GM23338 (cell line): ENCODE measurements around the gene IGFBP4. TPM values are rescaled to one million over a fixed set of nuclear protein-coding genes. Genes with fewer than 3 reads are reported as not detected.
A peak's percentile ranks its signal among the peaks of the same experiment; 100 is the strongest.

ENCODE experiments used
- ATAC-seq: fragments of 200-7000 bp; cut with Tn5 transposase; 3 replicates; pipeline ENCODE4 v1.9.1; 2020
- DNase-seq: peaks from one replicate; pipeline ENCODE4 v3.0.0-alpha.2; 2015; ENCODE audit warnings: low spot score
- H2AFZ ChIP-seq: fragments of 200-600 bp; sonication (generic); 2 replicates; pipeline ENCODE4 v1.8.0; 2016; ENCODE audit warnings: antibody characterized with exemption, mild to moderate bottlenecking, moderate library complexity
- H3F3A ChIP-seq: fragments of 200-600 bp; sonication (generic); replicated peaks from 2 replicates; pipeline ENCODE4 v1.8.0; 2017; ENCODE audit warnings: antibody characterized with exemption, mixed run types, low read depth
- H3K27ac ChIP-seq: fragments of 200-600 bp; sonication (generic); 2 replicates; pipeline ENCODE4 v1.6.1; 2016; ENCODE audit warnings: low read depth
- H3K27me3 ChIP-seq: fragments of 200-600 bp; sonication (generic); 2 replicates; pipeline ENCODE4 v1.8.0; 2016; ENCODE audit warnings: mild to moderate bottlenecking, mixed run types, moderate library complexity; ENCODE audit not compliant: insufficient read depth
- H3K36me3 ChIP-seq: fragments of 200-600 bp; sonication (generic); 2 replicates; pipeline ENCODE4 v1.8.0; 2016; ENCODE audit warnings: mild to moderate bottlenecking; ENCODE audit not compliant: insufficient read depth
- H3K4me1 ChIP-seq: fragments of 200-600 bp; sonication (generic); 2 replicates; pipeline ENCODE4 v1.8.0; 2016; ENCODE audit warnings: mild to moderate bottlenecking, moderate library complexity; ENCODE audit not compliant: insufficient read depth
- H3K4me2 ChIP-seq: fragments of 200-600 bp; sonication (generic); 2 replicates; pipeline ENCODE4 v1.7.1; 2017; ENCODE audit warnings: mixed run types
- H3K4me3 ChIP-seq: fragments of 200-600 bp; sonication (generic); 2 replicates; pipeline ENCODE4 v1.6.1; 2016; ENCODE audit warnings: mixed run types
- H3K79me2 ChIP-seq: fragments of 200-600 bp; sonication (generic); replicated peaks from 2 replicates; pipeline ENCODE4 v1.8.0; 2017; ENCODE audit warnings: mild to moderate bottlenecking; ENCODE audit not compliant: insufficient read depth
- H3K9me2 ChIP-seq: fragments of 200-600 bp; sonication (generic); 2 replicates; pipeline ENCODE4 v1.8.0; 2017; ENCODE audit not compliant: insufficient read depth
- H4K20me1 ChIP-seq: fragments of 200-600 bp; sonication (generic); replicated peaks from 2 replicates; pipeline ENCODE4 v1.8.0; 2017; ENCODE audit warnings: mild to moderate bottlenecking; ENCODE audit not compliant: insufficient read depth
- H3K27ac Mint-ChIP-seq: 2 replicates; pipeline ENCODE4 v1.8.0; 2020; ENCODE audit warnings: inconsistent platforms, mild to moderate bottlenecking, moderate library complexity, mixed read lengths
- H3K27me3 Mint-ChIP-seq: 3 replicates; pipeline ENCODE4 v1.8.0; 2022; ENCODE audit warnings: low read depth, mild to moderate bottlenecking, moderate library complexity, mixed read lengths, inconsistent platforms; ENCODE audit not compliant: insufficient read depth, poor library complexity
- H3K36me3 Mint-ChIP-seq: 3 replicates; pipeline ENCODE4 v1.8.0; 2021; ENCODE audit warnings: low read depth, mild to moderate bottlenecking, inconsistent platforms, moderate library complexity, mixed read lengths
- H3K4me1 Mint-ChIP-seq: 3 replicates; pipeline ENCODE4 v1.8.0; 2020; ENCODE audit warnings: mild to moderate bottlenecking, inconsistent platforms, mixed read lengths
- H3K4me3 Mint-ChIP-seq: 3 replicates; pipeline ENCODE4 v1.8.0; 2021; ENCODE audit warnings: moderate library complexity, mild to moderate bottlenecking, inconsistent platforms, mixed read lengths
- H3K9me3 Mint-ChIP-seq: 3 replicates; pipeline ENCODE4 v1.8.0; 2020; ENCODE audit warnings: moderate library complexity, mild to moderate bottlenecking, inconsistent platforms, mixed read lengths
- CREB1 ChIP-seq: fragments of 250-450 bp; sonication (Bioruptor Pico); IDR thresholded peaks from 2 replicates; pipeline ENCODE4 v1.5.0; 2020; ENCODE audit warnings: low read depth, mild to moderate bottlenecking, moderate library complexity
- ETS1 ChIP-seq: IDR thresholded peaks from 2 replicates; pipeline ENCODE4 v1.6.1; 2016; ENCODE audit warnings: antibody characterized with exemption
- EZH2phosphoT487 ChIP-seq: fragments of 200-600 bp; sonication (generic); IDR thresholded peaks from one replicate; pipeline ENCODE4 v1.8.1; 2018; ENCODE audit warnings: antibody characterized with exemption; ENCODE audit not compliant: unreplicated experiment
- NANOG ChIP-seq: IDR thresholded peaks from 2 replicates; pipeline ENCODE4 v1.6.1; 2016; ENCODE audit warnings: antibody characterized with exemption, borderline replicate concordance
- POLR2AphosphoS5 ChIP-seq: IDR thresholded peaks from 2 replicates; pipeline ENCODE4 v1.6.1; 2016; ENCODE audit warnings: antibody characterized with exemption, low read depth
- REST ChIP-seq: IDR thresholded peaks from one replicate; pipeline ENCODE4 v1.6.1; 2018; ENCODE audit warnings: antibody characterized with exemption; ENCODE audit not compliant: unreplicated experiment
- ZNF114 ChIP-seq: fragments of 250-450 bp; sonication (Bioruptor Pico); IDR thresholded peaks from 2 replicates; pipeline ENCODE4 v1.5.0; 2020; ENCODE audit warnings: mild to moderate bottlenecking, moderate library complexity
- ZNF462 ChIP-seq: fragments of 250-450 bp; sonication (Bioruptor Pico); IDR thresholded peaks from 2 replicates; pipeline ENCODE4 v1.5.0; 2020; ENCODE audit warnings: mild to moderate bottlenecking, moderate library complexity
- polyA plus RNA-seq: library from polyadenylated mRNA; unstranded; fragments of >200 nt; fragmentation: Nextera tagmentation; extraction: Ambion mirVana; gene quantifications from 2 replicates; pipeline ENCODE4 v1.2.1, GENCODE V29; 2016
- total RNA-seq: library from RNA; depleted of rRNA; stranded (reverse); fragments of >200 nt; shearing (Covaris generic); gene quantifications from 2 replicates; pipeline ENCODE4 v1.2.3, GENCODE V29; 2014

The IGFBP4 gene
- total and polyA plus RNA-seq, 2 experiments from 2014 or later: 38.7 to 78.9 TPM

GRCh38 chr17:40442392-40443195 is 656 bp upstream of the IGFBP4 start:
- H3K9me2 ChIP-seq: no peaks in the 10 kb centered on the region
- peak overlapping the region; percentile 83 for H3K4me3 ChIP-seq
- peaks cover 43% of the 10 kb centered on the region for H3K4me1 ChIP-seq
- Mint-ChIP-seq H3K9me3 (no peaks in the 10 kb centered on the region), H3K4me3 (peak overlapping the region; percentile 59), H3K27ac (no peak overlapping the region), H3K27me3 (peaks cover 6% of the 10 kb centered on the region), H3K4me1 (peaks cover 37% of the 10 kb centered on the region), H3K36me3 (no peaks in the 10 kb centered on the region; the same call in 2 of the 3 replicates)
- no peaks in the 10 kb centered on the region for H4K20me1 ChIP-seq
- ATAC-seq (peak; percentile 35), DNase-seq (peak; percentile 66)
- no peaks in the 10 kb centered on the region for H3K36me3 ChIP-seq
- H3K79me2 ChIP-seq: peaks cover 34% of the 10 kb centered on the region
- peak overlapping the region; percentile 93 for H3K4me2 ChIP-seq
- no peak for TF ChIP-seq ZNF462 (CRISPR knock-in tag)
- no peak for TF ChIP-seq EZH2phosphoT487
- no peak for TF ChIP-seq NANOG
- TF ChIP-seq CREB1 (CRISPR knock-in tag): no peak
- no peak for TF ChIP-seq ZNF114 (CRISPR knock-in tag)
- no peak for TF ChIP-seq REST
- TF ChIP-seq ETS1: no peak
- TF ChIP-seq POLR2AphosphoS5: no peak
- 0 out of 2 replicates have a peak overlapping the region, but pooled peaks have one; percentile 66 for H3K27ac ChIP-seq
- H3K27me3 ChIP-seq: peaks cover 16% of the 10 kb centered on the region; the same call in 1 of the 2 replicates
- peaks cover 5% of the 10 kb centered on the region; the same call in 1 of the 2 replicates for H3F3A ChIP-seq
- peak overlapping the region; percentile 97 for H2AFZ ChIP-seq
